HepG2 (cell line): ENCODE results near the gene FAM83F. TPM values are rescaled to one million over a fixed set of nuclear protein-coding genes. Genes with fewer than 3 reads are reported as not detected.
A peak's percentile ranks its signal among the peaks of the same experiment; 100 is the strongest.

Experiments
- ATF4 ChIP-seq, 2 experiments: fragments of 450-650 bp in 1 of 2; sonication (generic) in 1 of 2; formaldehyde crosslinking; IDR thresholded peaks; 2 replicates each; pipeline versions ENCODE4 v1.5.0 to v1.8.0; 2020 to 2022; ENCODE audit warnings: mild to moderate bottlenecking in 1 of 2, missing genetic modification reagents in 1 of 2
- CREM ChIP-seq, 2 experiments: sonication (generic) in 1 of 2; formaldehyde crosslinking in 1 of 2; IDR thresholded peaks; 2 replicates each; pipeline versions ENCODE4 v1.4.0 to v1.6.1; 2016 to 2020; ENCODE audit warnings: antibody characterized with exemption in 1 of 2, mild to moderate bottlenecking in 1 of 2, missing genetic modification reagents in 1 of 2
- CTCF ChIP-seq: sonication (generic); formaldehyde crosslinking; IDR thresholded peaks from 2 replicates; pipeline ENCODE4 v1.5.0; 2020; ENCODE audit warnings: mild to moderate bottlenecking, missing genetic modification reagents, moderate library complexity
- HNF1B ChIP-seq: sonication (generic); formaldehyde crosslinking; IDR thresholded peaks from 2 replicates; pipeline ENCODE4 v1.5.1; 2020; ENCODE audit warnings: mild to moderate bottlenecking, moderate library complexity, missing genetic modification reagents
- IRF9 ChIP-seq: sonication (generic); formaldehyde crosslinking; IDR thresholded peaks from 2 replicates; pipeline ENCODE4 v1.8.0; 2022; ENCODE audit warnings: missing genetic modification reagents, mild to moderate bottlenecking, borderline replicate concordance
- NFE2L1 ChIP-seq: sonication (generic); formaldehyde crosslinking; IDR thresholded peaks from 2 replicates; pipeline ENCODE4 v1.4.0; 2020; ENCODE audit warnings: missing genetic modification reagents, mild to moderate bottlenecking, borderline replicate concordance
- NR2F6 ChIP-seq, 2 experiments: IDR thresholded peaks; 2 replicates each; pipeline ENCODE4 v1.6.1; 2016; ENCODE audit warnings: antibody characterized with exemption in 1 of 2, mild to moderate bottlenecking in 1 of 2
- RXRB ChIP-seq: IDR thresholded peaks from 2 replicates; pipeline ENCODE4 v1.6.1; 2016; ENCODE audit warnings: borderline replicate concordance, missing genetic modification reagents, missing compliant biosample characterization
- SATB2 ChIP-seq: sonication (generic); formaldehyde crosslinking; IDR thresholded peaks from 2 replicates; pipeline ENCODE4 v1.5.0; 2020; ENCODE audit warnings: missing genetic modification reagents
- SOX6 ChIP-seq, 2 experiments: fragments of 450-650 bp in 1 of 2; sonication (generic) in 1 of 2; formaldehyde crosslinking in 1 of 2; IDR thresholded peaks; 2 replicates each; pipeline versions ENCODE4 v1.4.0 to v1.6.1; 2017 to 2020; ENCODE audit warnings: antibody characterized with exemption in 1 of 2, mild to moderate bottlenecking in 1 of 2, missing genetic modification reagents in 1 of 2
- XRCC5 ChIP-seq: fragments of 200-400 bp; formaldehyde crosslinking; optimal IDR thresholded peaks from 2 replicates; pipeline ENCODE3; 2017; ENCODE audit warnings: mild to moderate bottlenecking, low read length
- ZFP90 ChIP-seq: sonication (generic); formaldehyde crosslinking; IDR thresholded peaks from 2 replicates; pipeline ENCODE4 v1.8.0; 2022; ENCODE audit warnings: missing genetic modification reagents, mild to moderate bottlenecking, inconsistent platforms, borderline replicate concordance
- ZFP91 ChIP-seq: sonication (generic); formaldehyde crosslinking; IDR thresholded peaks from 2 replicates; pipeline ENCODE4 v1.9.0; 2022; ENCODE audit warnings: missing genetic modification reagents, mild to moderate bottlenecking, borderline replicate concordance
- ZNF574 ChIP-seq: sonication (generic); formaldehyde crosslinking; IDR thresholded peaks from 2 replicates; pipeline ENCODE4 v1.4.0; 2020; ENCODE audit warnings: missing genetic modification reagents
- ZNF674 ChIP-seq: sonication (generic); formaldehyde crosslinking; IDR thresholded peaks from 2 replicates; pipeline ENCODE4 v1.5.0; 2020; ENCODE audit warnings: low read depth, mild to moderate bottlenecking, missing genetic modification reagents
- ZNF7 ChIP-seq: IDR thresholded peaks from 2 replicates; pipeline ENCODE4 v1.6.1; 2016; ENCODE audit warnings: missing biosample characterization, missing genetic modification reagents
- polyA plus RNA-seq, 8 experiments: library from polyadenylated mRNA; depleted of rRNA in 3 of 8; stranded (reverse) in 7 of 8; unstranded in 1 of 8; fragments of >200 nt; fragmentation: Illumina TruSeq in 4 of 8; extraction: Trizol in 4 of 8; gene quantifications; 2 replicates each; pipeline versions ENCODE4 v1.2.1 to v1.2.3, GENCODE V29; 2011 to 2016; ENCODE audit warnings: low read depth in 4 of 8, missing spikeins in 1 of 8, mixed read lengths in 1 of 8; ENCODE audit not compliant: insufficient read depth in 1 of 8
- total RNA-seq, 5 experiments: library from RNA; depleted of rRNA; stranded (reverse); fragments of >200 nt; fragmentation: Illumina TruSeq; extraction: Trizol; gene quantifications; 2 replicates each; pipeline ENCODE4 v1.2.3, GENCODE V29; 2016; ENCODE audit warnings: low read depth in 1 of 5

The FAM83F gene
- total and polyA plus RNA-seq, 2 of the 13 experiments (the other 11 are each of a cell fraction or from before 2014, with no cell fraction given): not detected

- peak; percentile 94 for TF ChIP-seq CTCF
- no peak for TF ChIP-seq ZFP90 (CRISPR knock-in tag)
- TF ChIP-seq ZNF7 (CRISPR knock-in tag): no peak
- no peak for TF ChIP-seq ZNF674 (CRISPR knock-in tag)
- TF ChIP-seq ZNF574 (CRISPR knock-in tag): no peak
- TF ChIP-seq RXRB (CRISPR knock-in tag): no peak
- peak; percentile 6; the same call in 1 of the 2 replicates for TF ChIP-seq ZFP91
- TF ChIP-seq SOX6 (IDR thresholded peaks at IDR 0.05): no peak
- 0 out of 2 replicates have a peak, but pooled peaks have one; percentile 12 for TF ChIP-seq SOX6 (CRISPR knock-in tag; IDR thresholded peaks at IDR 0.05)
- no peak for TF ChIP-seq IRF9
- TF ChIP-seq NR2F6 (IDR thresholded peaks at IDR 0.05): no peak
- TF ChIP-seq NR2F6 (CRISPR knock-in tag; IDR thresholded peaks at IDR 0.05): no peak
- no peak for TF ChIP-seq NFE2L1 (CRISPR knock-in tag)
- TF ChIP-seq XRCC5: peak; percentile 63
- no peak for TF ChIP-seq SATB2 (CRISPR knock-in tag)
- TF ChIP-seq CREM (IDR thresholded peaks at IDR 0.05): no peak
- TF ChIP-seq CREM (CRISPR knock-in tag; IDR thresholded peaks at IDR 0.05): no peak
- no peak for TF ChIP-seq ATF4 (CRISPR knock-in tag; IDR thresholded peaks at IDR 0.05)
- TF ChIP-seq HNF1B: 0 out of 2 replicates have a peak, but pooled peaks have one; percentile 44
Observed at GRCh38 chr22:40024201-40025061, 29.7 kb downstream of the FAM83F start (continued).
